Measurements from ENCODE around the gene IL1RAPL2. TPM values are rescaled to one million over a fixed set of nuclear protein-coding genes. Genes with fewer than 3 reads are reported as not detected.

The IL1RAPL2 gene
- total and polyA plus RNA-seq, 2 of the 8 experiments (the other 6 are each of a cell fraction or from before 2014, with no cell fraction given) = 0.20 to 1.3 TPM

DNA sequence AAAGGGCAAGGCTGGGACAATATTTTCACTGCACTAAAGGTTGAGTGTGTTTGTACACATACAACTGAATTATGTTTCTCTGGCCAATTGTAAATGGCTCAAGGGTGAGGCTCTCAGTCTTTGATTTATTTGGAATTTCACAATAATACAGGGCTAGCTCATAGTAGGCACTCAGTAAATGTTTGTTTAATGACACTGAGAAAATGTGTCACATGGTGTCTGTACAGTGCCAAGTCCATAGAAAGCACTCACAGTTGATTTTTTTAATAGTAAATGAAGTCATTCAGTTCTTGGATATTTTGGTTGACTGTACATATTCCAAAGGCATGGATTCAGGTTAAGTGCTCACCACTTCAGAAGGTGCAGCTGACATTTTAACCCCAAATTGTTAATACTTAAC, 176.4 kb downstream of the IL1RAPL2 start (continued):
- TF ChIP-seq ATF3 (IDR thresholded peaks at IDR 0.05; ENCODE audit: insufficient read depth, low read depth, low read length) (no peak), E2F6 (IDR thresholded peaks at IDR 0.05) (no peak), SAP30 (IDR thresholded peaks at IDR 0.05; ENCODE audit: insufficient read depth, insufficient replicate concordance, low read length) (no peak)

All from H1 (cell line).